K562 (cell line): ENCODE measurements around the gene GAB2. TPM values are rescaled to one million over a fixed set of nuclear protein-coding genes. Genes with fewer than 3 reads are reported as not detected.
A peak's percentile ranks its signal among the peaks of the same experiment; 100 is the strongest.

ENCODE experiments used
- ATAC-seq: fragments of 200-7000 bp; cut with Tn5 transposase; 3 replicates; pipeline ENCODE4 v1.9.1; 2020; ENCODE audit warnings: moderate library complexity
- BruUV-seq: library from RNA; stranded (reverse); fragments of 400-500 nt; replicated peaks from 2 replicates; lab custom pipeline; 2021; lab: Mats Ljungman, UMichigan
- CTCF ChIA-PET: fragments of 300-600 bp; formaldehyde crosslinking; extraction: SDS; loops from one replicate; lab custom pipeline; 2021; ENCODE audit warnings: low intra/inter-chr PET ratio; lab: Yijun Ruan, JAX
- POLR2A ChIA-PET: fragments of 300-600, 350-650 bp; sonication (Branson Sonifier 250); formaldehyde crosslinking; extraction: SDS; loops from one replicate; lab custom pipeline; 2021; ENCODE audit warnings: antibody characterized with exemption, inconsistent platforms; lab: Yijun Ruan, JAX
- DNase-seq, 4 experiments: peaks; one replicate each; pipeline versions ENCODE4 v3.0.0 to v3.0.0-alpha.2; 2011 to 2018; ENCODE audit warnings: low spot score in 3 of 4, mixed read lengths in 3 of 4; ENCODE audit errors: extremely low read depth in 1 of 4
- FAIRE-seq: peaks from 2 replicates; lab custom pipeline; 2011; peaks lifted over from hg19 to GRCh38; lab: Jason Lieb, UNC
- H2AFZ ChIP-seq: 2 replicates; pipeline ENCODE4 v1.6.0; 2011; ENCODE audit warnings: low read depth, low read length, control low read depth, inconsistent platforms
- H3K27ac ChIP-seq: fragments of 200-600 bp; 3 replicates; pipeline ENCODE4 v1.8.0; 2011; ENCODE audit warnings: low read depth, mild to moderate bottlenecking, control low read depth, inconsistent platforms, low read length, moderate library complexity, mixed read lengths; ENCODE audit errors: extremely low read depth
- H3K27me3 ChIP-seq, 2 experiments: fragments of 300-600 bp in 1 of 2; 2 replicates in 1 of 2; 3 replicates in 1 of 2; pipeline versions ENCODE4 v1.6.0 to v1.8.0; 2011; ENCODE audit warnings: inconsistent platforms in 2 of 2, low read length in 2 of 2, mild to moderate bottlenecking in 1 of 2, mixed read lengths in 1 of 2, moderate library complexity in 1 of 2; ENCODE audit not compliant: control insufficient read depth in 2 of 2, insufficient read depth in 2 of 2
- H3K36me3 ChIP-seq: fragments of 300-600 bp; 3 replicates; pipeline ENCODE4 v1.8.0; 2011; ENCODE audit warnings: mild to moderate bottlenecking, low read length, inconsistent platforms; ENCODE audit not compliant: control insufficient read depth, insufficient read depth
- H3K4me1 ChIP-seq, 2 experiments: fragments of 200-600 bp in 1 of 2; replicated peaks in 1 of 2; 2 replicates in 1 of 2; 3 replicates in 1 of 2; pipeline versions ENCODE4 v1.5.1 to v1.8.0; 2011; ENCODE audit warnings: inconsistent platforms in 2 of 2, low read length in 2 of 2, mild to moderate bottlenecking in 1 of 2, mixed read lengths in 1 of 2, moderate library complexity in 1 of 2; ENCODE audit not compliant: control insufficient read depth in 2 of 2, insufficient read depth in 2 of 2
- H3K4me2 ChIP-seq: 2 replicates; pipeline ENCODE4 v1.6.1; 2011; ENCODE audit warnings: low read length, control low read depth, inconsistent platforms, mixed read lengths; ENCODE audit not compliant: insufficient read depth
- H3K4me3 ChIP-seq: fragments of 200-600 bp; sonication (generic), shearing (Covaris generic); 2 replicates; pipeline ENCODE4 v1.5.1; 2016; ENCODE audit warnings: control low read depth, inconsistent platforms
- H3K79me2 ChIP-seq: fragments of 200-600 bp; 3 replicates; pipeline ENCODE4 v1.8.0; 2011; ENCODE audit warnings: low read length, inconsistent platforms; ENCODE audit not compliant: control insufficient read depth, insufficient read depth
- H3K9ac ChIP-seq, 2 experiments: 2 replicates each; pipeline versions ENCODE4 v1.6.0 to v1.6.1; 2011; ENCODE audit warnings: low read depth in 2 of 2, low read length in 2 of 2, control low read depth in 1 of 2, inconsistent platforms in 1 of 2, mild to moderate bottlenecking in 1 of 2, mixed read lengths in 1 of 2; ENCODE audit not compliant: insufficient read depth in 1 of 2
- H3K9me1 ChIP-seq: one replicate; pipeline ENCODE4 v1.6.0; 2011; ENCODE audit warnings: inconsistent platforms, mild to moderate bottlenecking, low read length, moderate library complexity; ENCODE audit not compliant: control insufficient read depth, insufficient read depth
- H3K9me3 ChIP-seq: replicated peaks from 2 replicates; pipeline ENCODE4 v1.5.1; 2011; ENCODE audit warnings: low read depth, low read length, inconsistent platforms; ENCODE audit not compliant: control insufficient read depth, insufficient read depth
- H4K20me1 ChIP-seq: replicated peaks from 2 replicates; pipeline ENCODE4 v1.6.1; 2011; ENCODE audit warnings: low read length, inconsistent platforms, mixed read lengths; ENCODE audit not compliant: control insufficient read depth, insufficient read depth
- BRD9 ChIP-seq: fragments of 450-650 bp; IDR thresholded peaks from 2 replicates; pipeline ENCODE4 v1.6.1; 2018; ENCODE audit warnings: low read depth; ENCODE audit not compliant: partially characterized antibody
- NONO ChIP-seq, 2 experiments: fragments of 200-400 bp in 1 of 2; fragments of 450-650 bp in 1 of 2; formaldehyde crosslinking in 1 of 2; IDR thresholded peaks; 2 replicates each; pipeline ENCODE4 v1.6.1; 2017; ENCODE audit warnings: low read depth in 2 of 2, mild to moderate bottlenecking in 2 of 2, moderate library complexity in 2 of 2, low read length in 1 of 2
- RAD21 ChIP-seq, 2 experiments: fragments of 250-450 bp in 1 of 2; fragments of 450-650 bp in 1 of 2; sonication (Bioruptor Pico) in 1 of 2; formaldehyde crosslinking in 1 of 2; IDR thresholded peaks in 1 of 2; conservative IDR thresholded peaks in 1 of 2; 2 replicates each; pipeline versions ENCODE4 v1.4.0 to v1.8.0; 2020 to 2022; ENCODE audit warnings: mild to moderate bottlenecking in 2 of 2, moderate library complexity in 1 of 2
- WGBS: fragments of 100-300 bp; shearing (Covaris generic); methylation state at CpG from one replicate; pipeline ENCODE4 v1.1.6; 2016; ENCODE audit warnings: low coverage, mixed read lengths; ENCODE audit not compliant: insufficient coverage; ENCODE audit errors: missing lambda C conversion rate; 5-methylcytosine and 5-hydroxymethylcytosine counted together
- in situ Hi-C: fragments of 300-500 bp; cut with MboI; formaldehyde crosslinking; loops from 4 replicates; pipeline ENCODE4 v1.15.0; 2018; ENCODE audit warnings: inconsistent platforms, mixed read lengths
- intact Hi-C: fragments of 100-400 bp; cut with micrococcal nuclease; formaldehyde crosslinking; loops from 2 replicates; pipeline ENCODE4 v1.14.2; 2022
- polyA plus RNA-seq, 8 experiments: library from polyadenylated mRNA; depleted of rRNA in 4 of 8; stranded (reverse) in 5 of 8; unstranded in 3 of 8; fragments of >200 nt; fragmentation: Nextera tagmentation in 2 of 8; fragmentation: Illumina TruSeq in 1 of 8; extraction: Ambion mirVana in 2 of 8; extraction: Trizol in 1 of 8; gene quantifications; 2 replicates each; pipeline versions ENCODE4 v1.2.1 to v1.2.3, GENCODE V29; 2011 to 2014; ENCODE audit warnings: inconsistent platforms in 1 of 8, missing spikeins in 1 of 8
- total RNA-seq, 7 experiments: library from RNA; depleted of rRNA in 6 of 7; stranded (reverse); fragments of >200 nt in 6 of 7; fragmentation: Illumina TruSeq in 2 of 7; extraction: Trizol in 2 of 7; gene quantifications; 2 replicates each; pipeline versions ENCODE4 v1.2.1 to v1.2.3, GENCODE V29; 2011 to 2021; ENCODE audit warnings: low replicate concordance in 1 of 7
- TF ChIP-seq, protein P1 (sequence below), 2 experiments: fragments of 250-450 bp in 1 of 2; fragments of 450-650 bp in 1 of 2; sonication (Bioruptor Pico) in 1 of 2; IDR thresholded peaks; 2 replicates each; pipeline versions ENCODE4 v1.6.1 to v1.8.0; 2016 to 2021; ENCODE audit warnings: mild to moderate bottlenecking in 2 of 2, moderate library complexity in 2 of 2, missing compliant biosample characterization in 1 of 2, missing genetic modification characterization in 1 of 2
- TF ChIP-seq, protein P2 (sequence below): fragments of 250-450 bp; sonication (Bioruptor Pico); IDR thresholded peaks from 2 replicates; pipeline ENCODE4 v1.5.0; 2020; ENCODE audit warnings: mild to moderate bottlenecking

GAB2 gene
- total and polyA plus RNA-seq, 9 of the 15 experiments (the other 6 are each of a cell fraction or from before 2014, with no cell fraction given) = 2.3 to 35.2 (median 16.1) TPM

DNA sequence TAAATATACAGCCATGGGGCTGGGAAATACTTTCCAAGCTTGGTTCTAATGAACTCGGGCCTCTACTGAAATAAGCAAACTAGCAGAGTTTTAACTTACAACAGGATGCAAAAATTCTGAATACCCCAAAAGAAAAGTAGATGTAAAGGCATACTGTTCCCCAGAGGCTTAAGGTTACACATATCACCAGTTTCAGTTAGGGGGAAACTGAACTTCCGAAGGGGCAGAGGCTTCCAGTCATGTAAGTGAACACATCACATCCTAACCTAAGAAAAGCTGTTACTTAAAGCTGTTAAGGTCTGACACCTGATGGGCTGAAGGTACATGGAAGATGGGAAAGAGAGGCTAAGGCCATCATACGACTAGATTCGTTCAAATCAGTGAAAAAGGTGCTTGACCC lies 2.3 kb downstream of the GAB2 start:
- ChIA-PET CTCF (interaction anchor here (0.9 to 1.9 kb wide), 2 partner anchors 149 to 187 kb away, joined by 3 to 6 read pairs; no protein-coding TSS in a partner anchor), POLR2A (interaction anchor here (0.6 to 1.9 kb wide), 9 partner anchors 9 to 421 kb away, joined by 3 to 7 read pairs (median 3); partner anchors contain the start of gene INTS4)
- peak overlapping the region; percentile 61 for H3K4me2 ChIP-seq
- H3K4me1 ChIP-seq = peaks cover 23 to 41% of the 10 kb centered on the region in 2 experiments
- peak overlapping the region in 1 of 2 experiments; percentile 83; a peak in 1 of 4 replicates for H3K9ac ChIP-seq
- no TSS peak for BruUV-seq
- H3K79me2 ChIP-seq = peaks cover 71% of the 10 kb centered on the region
- in situ Hi-C loops (no loop called here), intact Hi-C loops (loop anchor here (2.0 to 5.0 kb wide), 2 partner anchors 65 to 273 kb away; no protein-coding TSS in a partner anchor)
- peak overlapping the region; percentile 3; the same call in 1 of the 2 replicates for H2AFZ ChIP-seq
- no peaks in the 10 kb centered on the region for H3K9me3 ChIP-seq
- H3K27ac ChIP-seq = peak overlapping the region; percentile 89
- H3K9me1 ChIP-seq = no peaks in the 10 kb centered on the region
- H3K36me3 ChIP-seq = peaks cover 2% of the 10 kb centered on the region; the same call in 1 of the 3 replicates
- TF ChIP-seq, protein P1, sequence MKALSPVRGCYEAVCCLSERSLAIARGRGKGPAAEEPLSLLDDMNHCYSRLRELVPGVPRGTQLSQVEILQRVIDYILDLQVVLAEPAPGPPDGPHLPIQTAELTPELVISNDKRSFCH (CRISPR knock-in tag; IDR thresholded peaks at IDR 0.05) = no peak
- TF ChIP-seq, protein P1 (tag; IDR thresholded peaks at IDR 0.05) = 0 out of 2 replicates have a peak, but pooled peaks have one; percentile 42
- TF ChIP-seq NONO (IDR thresholded peaks at IDR 0.05; ENCODE audit: low read depth in 2 of 2, low read length in 1 of 2) = no peak
- TF ChIP-seq, protein P2, sequence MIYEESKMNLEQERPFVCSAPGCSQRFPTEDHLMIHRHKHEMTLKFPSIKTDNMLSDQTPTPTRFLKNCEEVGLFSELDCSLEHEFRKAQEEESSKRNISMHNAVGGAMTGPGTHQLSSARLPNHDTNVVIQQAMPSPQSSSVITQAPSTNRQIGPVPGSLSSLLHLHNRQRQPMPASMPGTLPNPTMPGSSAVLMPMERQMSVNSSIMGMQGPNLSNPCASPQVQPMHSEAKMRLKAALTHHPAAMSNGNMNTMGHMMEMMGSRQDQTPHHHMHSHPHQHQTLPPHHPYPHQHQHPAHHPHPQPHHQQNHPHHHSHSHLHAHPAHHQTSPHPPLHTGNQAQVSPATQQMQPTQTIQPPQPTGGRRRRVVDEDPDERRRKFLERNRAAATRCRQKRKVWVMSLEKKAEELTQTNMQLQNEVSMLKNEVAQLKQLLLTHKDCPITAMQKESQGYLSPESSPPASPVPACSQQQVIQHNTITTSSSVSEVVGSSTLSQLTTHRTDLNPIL = 0 out of 2 replicates have a peak, but pooled peaks have one; percentile 29
- peak; percentile 36 for TF ChIP-seq BRD9
- TF ChIP-seq RAD21 (CRISPR knock-in tag; conservative IDR thresholded peaks at IDR 0.05 in 1 of 2, IDR thresholded peaks at IDR 0.05 in 1 of 2) = peak in 1 of 2 experiments; percentile 10; a peak in 1 of 4 replicates
- ATAC-seq (no peak), DNase-seq (peak in 1 of 4 experiments; percentile 50), FAIRE-seq (no peak)
- H3K27me3 ChIP-seq = no peaks in the 10 kb centered on the region
- WGBS = 1% methylated on average over 4 of the region's 4 CpGs
- H3K4me3 ChIP-seq = peak overlapping the region; percentile 4; the same call in 1 of the 2 replicates
- no peaks in the 10 kb centered on the region for H4K20me1 ChIP-seq
